Measurements from ENCODE around the gene RNU6-7. TPM values are rescaled to one million over a fixed set of nuclear protein-coding genes. Genes with fewer than 3 reads are reported as not detected.

The RNU6-7 gene
- total RNA-seq, 2 donors from 2014 or later = not detected

- H3K27ac ChIP-seq = no peak overlapping the region
- no peak for TF ChIP-seq CTCF (IDR thresholded peaks at IDR 0.05)
- H3K9me3 ChIP-seq = peaks cover 0 to 8% of the 10 kb centered on the region in 2 donors
- H3K4me3 ChIP-seq = no peak overlapping the region
- H3K4me1 ChIP-seq = no peaks in the 10 kb centered on the region
- H3K27me3 ChIP-seq = no peaks in the 10 kb centered on the region
- no peaks in the 10 kb centered on the region for H3K36me3 ChIP-seq
- DNase-seq (ENCODE audit: low spot score) = no peak
Observed at GRCh38 chr14:32217301-32217700, 15.5 kb downstream of the RNU6-7 start.

- Histone ChIP-seq H3K4me3 (no peak overlapping the region), H3K27ac (peak overlapping the region; percentile 69 to 89), H3K9me3 (no peaks in the 10 kb centered on the region), H3K4me1 (peaks cover 0 to 13% of the 10 kb centered on the region in 2 donors), H3K27me3 (no peaks in the 10 kb centered on the region), H3K36me3 (no peaks in the 10 kb centered on the region)
- peak; percentile 12 to 33 for TF ChIP-seq CTCF (IDR thresholded peaks at IDR 0.05)
- no peak for DNase-seq (ENCODE audit: low spot score)
Observed at GRCh38 chr14:32224737-32225377, 23.0 kb downstream of the RNU6-7 start.

GRCh38 chr14:32225378-32225920, 23.6 kb downstream of the RNU6-7 start:
- no peak overlapping the region for H3K4me3 ChIP-seq
- H3K27ac ChIP-seq = peak overlapping the region; percentile 69 to 89
- no peaks in the 10 kb centered on the region for H3K36me3 ChIP-seq
- no peak for DNase-seq (ENCODE audit: low spot score)
- no peak for TF ChIP-seq CTCF (IDR thresholded peaks at IDR 0.05)
- H3K4me1 ChIP-seq = peaks cover 0 to 18% of the 10 kb centered on the region in 2 donors
- no peaks in the 10 kb centered on the region for H3K27me3 ChIP-seq
- no peaks in the 10 kb centered on the region for H3K9me3 ChIP-seq

GRCh38 chr14:32226056-32226455, 24.2 kb downstream of the RNU6-7 start:
- H3K4me3 ChIP-seq = no peak overlapping the region
- H3K27ac ChIP-seq = peak overlapping the region; percentile 69 to 89
- no peaks in the 10 kb centered on the region for H3K36me3 ChIP-seq
- H3K4me1 ChIP-seq = peaks cover 0 to 23% of the 10 kb centered on the region in 2 donors
- no peaks in the 10 kb centered on the region for H3K27me3 ChIP-seq
- no peak for DNase-seq (ENCODE audit: low spot score)
- no peak for TF ChIP-seq CTCF (IDR thresholded peaks at IDR 0.05)
- no peaks in the 10 kb centered on the region for H3K9me3 ChIP-seq

GRCh38 chr14:32230181-32230580, 28.3 kb downstream of the RNU6-7 start:
- TF ChIP-seq CTCF (IDR thresholded peaks at IDR 0.05) = no peak
- DNase-seq (ENCODE audit: low spot score) = no peak
- no peaks in the 10 kb centered on the region for H3K36me3 ChIP-seq
- no peak overlapping the region for H3K4me3 ChIP-seq
- H3K9me3 ChIP-seq = no peaks in the 10 kb centered on the region
- H3K4me1 ChIP-seq = peaks cover 0 to 16% of the 10 kb centered on the region in 2 donors
- peak overlapping the region in 1 of 2 donors; percentile 46 for H3K27ac ChIP-seq
- H3K27me3 ChIP-seq = no peaks in the 10 kb centered on the region
